Kasumi-1 (cell line): ENCODE results near the gene TPPP.

Source experiments
- DNase-seq, 2 experiments: peaks; one replicate each; lab custom pipeline; 2025; lab: John Stamatoyannopoulos, UW

TPPP gene

GRCh38 chr5:624118-624950 lies 68.8 kb downstream of the TPPP start:
- no peak for DNase-seq

DNA sequence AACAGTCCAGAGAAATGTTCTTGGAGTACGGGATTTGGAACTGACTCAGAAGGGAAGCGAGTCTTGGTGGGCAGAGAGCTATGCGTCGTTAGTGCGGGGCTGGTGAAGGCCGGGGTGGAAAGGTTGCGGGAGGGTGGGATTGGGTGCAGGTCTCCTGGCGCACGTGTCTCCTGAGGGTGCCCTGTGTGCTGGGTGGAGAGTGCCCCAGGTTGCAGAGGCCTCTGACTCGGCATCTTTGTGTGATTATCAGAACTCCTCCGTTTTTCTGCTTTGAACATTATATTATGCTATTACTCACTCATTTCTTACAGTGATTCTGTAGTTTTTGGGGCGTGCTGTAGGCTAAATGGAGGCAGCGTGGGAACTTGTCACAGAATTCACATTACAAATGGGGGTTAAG lies 69.6 kb downstream of the TPPP start:
- DNase-seq, result no peak

DNA sequence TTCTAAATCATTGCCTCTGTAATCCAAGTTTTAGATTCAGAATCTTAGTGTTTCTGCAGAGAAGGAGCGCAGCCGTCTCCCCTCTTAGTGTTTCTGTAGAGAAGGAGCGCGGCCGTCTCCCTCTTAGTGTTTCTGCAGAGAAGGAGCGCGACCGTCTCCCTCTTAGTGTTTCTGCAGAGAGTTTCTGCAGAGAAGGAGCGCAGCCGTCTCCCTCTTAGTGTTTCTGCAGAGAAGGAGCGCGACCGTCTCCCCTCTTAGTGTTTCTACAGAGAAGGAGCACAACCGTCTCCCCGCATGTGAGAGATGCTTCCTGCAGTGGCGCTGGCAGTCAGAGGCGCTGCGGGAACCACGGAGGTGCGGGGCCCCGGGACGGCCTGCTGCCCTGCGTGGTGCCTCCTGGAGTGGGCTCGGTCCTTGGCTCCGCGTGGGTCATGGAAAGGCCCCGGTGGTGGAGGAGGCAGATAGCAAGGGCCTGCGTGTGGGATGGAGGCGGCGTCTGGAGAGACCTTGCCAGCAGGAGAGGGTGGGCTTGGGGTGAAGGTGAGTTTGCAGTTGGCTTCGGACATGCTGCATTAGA lies 70.1 kb downstream of the TPPP start:
- DNase-seq, result no peak

DNA sequence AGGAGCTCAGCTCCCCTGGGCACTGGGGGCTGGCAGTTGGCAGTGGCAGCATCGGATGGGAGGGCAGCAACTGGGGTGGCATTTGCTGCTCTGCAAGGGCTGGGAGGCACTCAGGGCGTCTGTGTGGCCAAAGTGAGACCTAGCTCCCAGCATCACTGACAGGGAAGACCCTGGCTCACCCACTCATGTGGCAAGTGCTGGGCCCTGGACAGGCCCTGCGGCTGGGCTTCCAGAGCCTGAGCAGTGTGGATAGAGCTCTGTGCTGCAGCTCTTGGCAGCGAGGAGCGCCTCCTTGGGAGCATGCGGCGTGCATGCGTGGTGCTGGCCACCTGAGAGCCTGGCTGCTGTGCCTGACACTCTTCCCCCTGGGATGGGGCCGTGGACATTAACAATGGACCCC lies 70.8 kb downstream of the TPPP start:
- no peak for DNase-seq

DNA sequence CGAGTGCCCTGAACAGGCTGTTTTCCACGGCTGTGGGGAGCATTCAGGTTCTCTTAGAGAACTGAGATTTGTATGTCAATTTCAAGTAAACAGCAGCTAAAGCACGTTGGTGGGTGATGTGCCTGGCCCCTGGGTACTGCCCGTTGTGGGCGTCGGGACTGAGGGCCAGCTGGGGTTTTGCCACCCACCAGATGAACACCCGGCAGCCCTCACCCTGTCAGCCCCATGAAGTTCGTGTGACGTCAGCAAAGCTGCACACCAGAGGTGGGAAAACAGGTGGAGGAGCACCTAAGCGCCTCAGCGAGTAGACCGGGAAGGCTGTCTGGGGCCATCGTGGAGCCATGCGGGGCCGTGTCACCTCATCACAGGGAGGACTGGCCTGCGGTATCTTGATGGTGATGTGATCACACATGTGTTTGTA lies 71.8 kb downstream of the TPPP start:
- DNase-seq, result no peak

- DNase-seq, result no peak
These were observed 72.5 kb downstream of the TPPP start for GRCh38 chr5:620586-621180.

- DNase-seq, result no peak
These were observed 73.0 kb downstream of the TPPP start for GRCh38 chr5:620152-620551.

DNA sequence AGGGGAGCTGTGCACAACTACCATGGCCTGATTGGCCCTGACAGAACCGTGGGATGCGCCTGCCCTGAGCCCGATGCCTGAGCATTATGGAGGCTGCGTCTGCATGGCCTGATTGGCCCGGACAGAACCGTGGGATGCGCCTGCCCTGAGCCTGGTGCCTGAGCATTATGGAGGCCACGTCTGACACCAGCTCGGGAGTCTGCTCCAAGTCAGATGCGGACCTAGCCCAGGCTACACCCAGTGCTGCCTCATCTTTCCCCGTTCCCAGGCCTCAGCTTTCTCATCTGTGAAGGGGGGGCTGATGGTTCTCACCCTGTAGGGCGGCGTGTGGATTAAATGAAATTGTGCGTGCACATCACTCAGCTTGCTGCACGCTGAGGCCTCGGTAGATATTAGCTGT lies 73.7 kb downstream of the TPPP start:
- no peak for DNase-seq

GRCh38 chr5:618450-618849 lies 74.7 kb downstream of the TPPP start:
- no peak for DNase-seq

GRCh38 chr5:617896-618295 lies 75.3 kb downstream of the TPPP start:
- DNase-seq, result no peak

DNA sequence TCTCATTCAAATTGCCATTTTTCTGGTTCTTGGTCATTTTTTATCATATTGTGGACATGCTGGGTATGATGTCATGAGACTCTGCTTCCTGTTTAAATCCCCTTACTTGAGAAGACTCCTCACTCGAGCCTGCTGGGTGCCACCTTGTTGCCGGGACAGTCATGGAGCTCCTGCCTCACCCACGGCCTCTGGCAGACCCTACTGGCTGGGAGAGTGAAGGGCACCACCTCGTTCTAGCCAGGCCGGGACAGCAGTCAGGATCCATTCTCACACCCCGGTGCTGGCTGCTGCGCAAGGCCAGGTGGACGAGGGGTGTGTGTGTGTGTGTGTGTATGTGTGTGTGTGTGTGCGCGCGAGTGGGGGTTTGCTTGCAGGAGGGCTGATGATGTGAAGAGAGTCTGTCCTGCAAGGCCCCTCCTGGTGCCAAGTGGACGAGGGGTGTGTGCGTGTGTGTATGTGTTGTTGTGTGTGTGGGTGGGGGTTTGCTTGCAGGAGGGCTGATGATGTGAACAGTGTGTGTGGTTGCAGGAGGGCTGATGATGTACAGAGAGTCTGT lies 76.6 kb downstream of the TPPP start:
- no peak for DNase-seq

GRCh38 chr5:612498-613424 lies 80.4 kb downstream of the TPPP start:
- peak; percentile 13 to 17 for DNase-seq

DNA sequence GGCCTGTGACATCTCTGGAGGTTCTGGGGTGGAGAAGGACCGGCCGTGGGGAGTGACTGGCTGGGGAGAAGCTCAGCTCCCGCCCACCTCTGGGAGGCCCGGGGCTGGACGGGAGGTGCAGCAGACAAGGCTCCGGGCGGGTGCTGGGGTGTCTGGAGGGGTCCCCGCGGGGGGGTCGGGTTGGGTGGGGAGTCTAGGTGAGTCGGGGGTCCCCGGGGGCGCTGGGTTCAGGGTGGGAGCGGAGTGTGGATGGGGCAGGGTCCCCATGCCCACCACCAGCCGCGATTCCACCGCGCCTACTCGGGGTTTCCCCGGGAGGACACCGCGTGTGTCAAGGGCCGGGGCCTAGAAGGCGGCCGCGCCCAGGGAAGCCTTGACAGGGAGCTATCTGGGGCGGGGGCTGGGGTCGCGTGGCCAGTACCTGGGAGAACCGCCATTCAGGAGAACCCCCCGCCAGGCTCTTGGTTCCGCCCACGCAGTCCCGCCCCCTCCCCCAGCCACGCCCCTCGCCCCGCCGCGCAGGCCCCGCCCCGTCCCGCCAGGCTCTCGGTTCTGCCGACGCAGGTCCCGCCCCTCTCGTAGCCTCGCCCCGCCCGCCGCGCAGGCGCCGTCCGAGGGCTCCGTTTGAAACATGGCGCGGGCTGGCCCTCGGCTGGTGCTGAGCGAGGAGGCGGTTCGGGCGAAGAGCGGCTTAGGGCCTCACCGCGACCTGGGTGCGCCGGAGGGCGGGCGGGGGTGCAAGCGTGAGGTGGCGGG lies 81.2 kb downstream of the TPPP start, which contains the start of gene CEP72:
Gene CEP72, plus strand, starts transcription at position 610 of the 756 bp plus-strand sequence. Its CDS starts 22 bp downstream, at position 632.
- peak; percentile 68 to 78 for DNase-seq

DNA sequence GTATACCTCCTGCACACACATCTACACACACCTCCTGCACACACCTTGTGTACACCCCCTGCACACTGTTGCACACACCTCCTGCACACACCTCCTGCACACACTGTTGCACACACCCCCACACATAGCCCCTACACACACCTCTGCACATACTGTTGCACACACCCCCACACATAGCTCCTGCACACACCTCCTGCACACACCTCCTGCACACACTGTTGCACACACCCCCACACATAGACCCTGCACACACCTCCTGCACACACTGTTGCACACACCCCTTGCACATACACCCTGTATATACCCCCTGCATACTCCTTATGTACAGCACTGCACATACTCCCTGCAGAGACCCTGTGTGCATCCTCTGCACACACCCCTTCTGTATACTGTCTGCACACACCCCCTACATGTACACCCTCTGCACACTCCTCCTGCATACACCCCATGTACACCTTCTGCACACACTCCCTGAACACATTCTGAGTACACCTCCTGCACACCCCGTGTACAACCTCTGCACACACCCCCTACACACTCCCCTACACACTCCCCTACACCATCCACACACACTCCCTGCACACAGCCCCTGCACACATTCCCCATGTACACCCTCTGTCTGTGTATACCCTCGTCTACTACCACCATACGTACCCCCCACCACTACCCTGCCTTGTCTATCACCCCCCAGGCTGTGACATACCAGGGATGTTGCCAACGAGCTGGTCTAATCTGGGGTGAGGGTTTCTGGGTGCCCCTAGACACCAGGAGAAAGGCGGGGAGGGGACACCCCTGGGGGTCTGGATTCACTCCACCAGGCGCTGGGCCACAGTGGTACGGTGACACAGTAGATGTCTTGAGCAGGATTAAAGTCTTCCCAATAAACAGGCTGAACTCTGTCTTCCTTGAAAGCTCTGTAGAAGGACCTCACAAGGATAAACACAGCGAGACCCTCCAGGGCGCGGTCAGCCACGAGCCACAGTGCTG lies 82.1 kb downstream of the TPPP start:
- DNase-seq, result no peak

GRCh38 chr5:610011-610743 lies 83.0 kb downstream of the TPPP start:
- DNase-seq, result no peak
